ENCODE data around the gene TOP3A.
A peak's percentile ranks its signal among the peaks of the same experiment; 100 is the strongest.

The TOP3A gene

GRCh38 chr17:18229254-18229653 lies 85.5 kb downstream of the TOP3A start:
- DNase-seq, result no peak

GRCh38 chr17:18228176-18228682 lies 86.6 kb downstream of the TOP3A start:
- no peak for DNase-seq

- no peak for DNase-seq
These were observed 87.2 kb downstream of the TOP3A start for GRCh38 chr17:18227635-18228034.

GRCh38 chr17:18226284-18226945 lies 88.4 kb downstream of the TOP3A start:
- DNase-seq, result no peak

GRCh38 chr17:18225642-18226283 lies 89.0 kb downstream of the TOP3A start:
- peak; percentile 47 for DNase-seq

- DNase-seq, result peak; percentile 93
These were observed 89.6 kb downstream of the TOP3A start, which contains the start of gene LLGL1 for GRCh38 chr17:18225121-18225641. Gene LLGL1 (plus strand): TSS chr17:18225635. CDS start chr17:18225683, 48 bp downstream.

- no peak for DNase-seq
These were observed 90.2 kb downstream of the TOP3A start for GRCh38 chr17:18224387-18225120.

GRCh38 chr17:18224053-18224386 lies 90.8 kb downstream of the TOP3A start:
- DNase-seq, result no peak
